ENCODE results near the gene SSBP4.

Gene SSBP4

DNA sequence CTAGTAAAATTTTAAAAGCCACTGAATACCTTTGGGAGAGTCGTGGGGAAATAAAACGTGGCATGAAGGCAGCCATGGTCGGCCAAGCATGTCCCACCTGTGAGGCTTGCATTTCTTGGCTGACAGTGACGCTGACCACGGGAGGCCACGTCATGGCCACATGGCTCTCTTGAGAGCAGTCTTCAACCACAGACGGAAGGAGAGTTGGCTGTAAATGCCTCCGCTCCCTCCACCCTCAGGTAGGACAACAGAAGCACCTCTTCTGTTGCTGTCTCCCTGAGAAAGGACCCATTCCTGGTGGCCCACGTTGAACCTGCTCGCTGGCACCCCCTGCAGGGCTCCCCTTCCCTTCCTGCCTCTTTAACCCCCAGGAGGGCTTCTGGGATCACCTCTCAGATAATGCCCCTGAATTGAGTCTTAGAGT lies 11.1 kb upstream of the SSBP4 start:
- H3K36me3 ChIP-seq (ENCODE audit: insufficient read depth, low read length) = no peaks in the 10 kb centered on the region
- no peaks in the 10 kb centered on the region for H3K9me3 ChIP-seq (ENCODE audit: insufficient read depth, low read length, severe bottlenecking)
- no peak overlapping the region for H3K4me3 ChIP-seq (ENCODE audit: low read depth in 1 of 2, low read length in 2 of 2)
- no peak overlapping the region for H3K4me2 ChIP-seq (ENCODE audit: insufficient read depth, low read length)
- no peak for TF ChIP-seq EZH2 (IDR thresholded peaks at IDR 0.05; ENCODE audit: borderline replicate concordance, low read depth, low read length, severe bottlenecking)
- TF ChIP-seq, protein P1, sequence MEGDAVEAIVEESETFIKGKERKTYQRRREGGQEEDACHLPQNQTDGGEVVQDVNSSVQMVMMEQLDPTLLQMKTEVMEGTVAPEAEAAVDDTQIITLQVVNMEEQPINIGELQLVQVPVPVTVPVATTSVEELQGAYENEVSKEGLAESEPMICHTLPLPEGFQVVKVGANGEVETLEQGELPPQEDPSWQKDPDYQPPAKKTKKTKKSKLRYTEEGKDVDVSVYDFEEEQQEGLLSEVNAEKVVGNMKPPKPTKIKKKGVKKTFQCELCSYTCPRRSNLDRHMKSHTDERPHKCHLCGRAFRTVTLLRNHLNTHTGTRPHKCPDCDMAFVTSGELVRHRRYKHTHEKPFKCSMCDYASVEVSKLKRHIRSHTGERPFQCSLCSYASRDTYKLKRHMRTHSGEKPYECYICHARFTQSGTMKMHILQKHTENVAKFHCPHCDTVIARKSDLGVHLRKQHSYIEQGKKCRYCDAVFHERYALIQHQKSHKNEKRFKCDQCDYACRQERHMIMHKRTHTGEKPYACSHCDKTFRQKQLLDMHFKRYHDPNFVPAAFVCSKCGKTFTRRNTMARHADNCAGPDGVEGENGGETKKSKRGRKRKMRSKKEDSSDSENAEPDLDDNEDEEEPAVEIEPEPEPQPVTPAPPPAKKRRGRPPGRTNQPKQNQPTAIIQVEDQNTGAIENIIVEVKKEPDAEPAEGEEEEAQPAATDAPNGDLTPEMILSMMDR (IDR thresholded peaks at IDR 0.05; ENCODE audit: borderline replicate concordance, extremely low read depth, low read length, poor library complexity, severe bottlenecking) = peak; percentile 64
- no peaks in the 10 kb centered on the region for H3K4me1 ChIP-seq (ENCODE audit: insufficient read depth, low read length)
- no peaks in the 10 kb centered on the region for H3K79me2 ChIP-seq (ENCODE audit: insufficient read depth, low read length)
- no peaks in the 10 kb centered on the region for H3K27me3 ChIP-seq (ENCODE audit: insufficient read depth, low read length, poor library complexity)
- no peak overlapping the region for H3K27ac ChIP-seq (ENCODE audit: low read length)
- no peak overlapping the region for H2AFZ ChIP-seq (ENCODE audit: low read depth, low read length)
- H4K20me1 ChIP-seq (ENCODE audit: insufficient read depth, low read length) = no peaks in the 10 kb centered on the region
- DNase-seq = peak; percentile 50
- ATAC-seq (ENCODE audit: insufficient read depth, low read depth) = 0 out of 3 replicates have a peak, but pooled peaks have one; percentile 43
- H3K9ac ChIP-seq (ENCODE audit: low read depth, low read length) = no peak overlapping the region

DNA sequence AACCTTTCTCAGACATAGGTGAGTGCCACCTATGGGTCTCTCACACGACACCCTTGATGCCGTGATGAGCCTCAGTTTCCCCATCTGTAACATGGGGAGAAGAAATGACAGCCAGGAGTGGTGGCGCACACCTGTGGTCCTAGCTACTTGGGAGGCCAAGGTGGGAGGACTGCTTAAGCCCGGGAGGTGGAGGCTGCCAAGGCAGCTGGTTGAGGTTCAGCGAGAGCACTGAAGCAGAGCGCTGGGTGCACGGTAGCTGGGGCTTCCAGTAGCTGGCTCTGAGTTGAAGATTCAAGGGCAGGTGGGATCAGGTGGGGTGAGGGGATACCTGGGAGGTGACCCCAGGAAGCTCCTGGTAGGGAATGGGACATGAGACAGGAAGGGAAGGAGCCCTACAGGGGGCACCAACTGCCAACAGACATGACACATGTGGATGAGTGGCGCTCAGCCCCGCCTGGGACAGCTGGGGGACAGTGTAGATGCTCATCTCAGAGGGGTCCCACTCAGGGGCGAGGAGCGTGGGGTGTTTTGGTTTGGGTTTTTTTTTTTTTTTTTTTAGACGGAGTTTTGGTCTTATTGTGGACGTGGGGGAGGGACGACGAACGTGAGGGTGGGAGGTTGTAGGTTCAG lies 6.5 kb upstream of the SSBP4 start:
- no peak overlapping the region for H3K4me3 ChIP-seq (ENCODE audit: low read depth in 1 of 2, low read length in 2 of 2)
- no peaks in the 10 kb centered on the region for H3K79me2 ChIP-seq (ENCODE audit: insufficient read depth, low read length)
- H3K27ac ChIP-seq (ENCODE audit: low read length) = no peak overlapping the region
- no peaks in the 10 kb centered on the region for H3K9me3 ChIP-seq (ENCODE audit: insufficient read depth, low read length, severe bottlenecking)
- no peak for ATAC-seq (ENCODE audit: insufficient read depth, low read depth)
- no peaks in the 10 kb centered on the region for H3K36me3 ChIP-seq (ENCODE audit: insufficient read depth, low read length)
- peaks cover 39% of the 10 kb centered on the region for H3K4me1 ChIP-seq (ENCODE audit: insufficient read depth, low read length)
- TF ChIP-seq EZH2 (IDR thresholded peaks at IDR 0.05; ENCODE audit: borderline replicate concordance, low read depth, low read length, severe bottlenecking) = no peak
- TF ChIP-seq, protein P1 (IDR thresholded peaks at IDR 0.05; ENCODE audit: borderline replicate concordance, extremely low read depth, low read length, poor library complexity, severe bottlenecking) = no peak
- DNase-seq = no peak
- H4K20me1 ChIP-seq (ENCODE audit: insufficient read depth, low read length) = no peaks in the 10 kb centered on the region; the same call in 1 of the 2 replicates
- H3K4me2 ChIP-seq (ENCODE audit: insufficient read depth, low read length) = no peak overlapping the region
- H2AFZ ChIP-seq (ENCODE audit: low read depth, low read length) = no peak overlapping the region
- H3K27me3 ChIP-seq (ENCODE audit: insufficient read depth, low read length, poor library complexity) = peaks cover 23% of the 10 kb centered on the region
- no peak overlapping the region for H3K9ac ChIP-seq (ENCODE audit: low read depth, low read length)

DNA sequence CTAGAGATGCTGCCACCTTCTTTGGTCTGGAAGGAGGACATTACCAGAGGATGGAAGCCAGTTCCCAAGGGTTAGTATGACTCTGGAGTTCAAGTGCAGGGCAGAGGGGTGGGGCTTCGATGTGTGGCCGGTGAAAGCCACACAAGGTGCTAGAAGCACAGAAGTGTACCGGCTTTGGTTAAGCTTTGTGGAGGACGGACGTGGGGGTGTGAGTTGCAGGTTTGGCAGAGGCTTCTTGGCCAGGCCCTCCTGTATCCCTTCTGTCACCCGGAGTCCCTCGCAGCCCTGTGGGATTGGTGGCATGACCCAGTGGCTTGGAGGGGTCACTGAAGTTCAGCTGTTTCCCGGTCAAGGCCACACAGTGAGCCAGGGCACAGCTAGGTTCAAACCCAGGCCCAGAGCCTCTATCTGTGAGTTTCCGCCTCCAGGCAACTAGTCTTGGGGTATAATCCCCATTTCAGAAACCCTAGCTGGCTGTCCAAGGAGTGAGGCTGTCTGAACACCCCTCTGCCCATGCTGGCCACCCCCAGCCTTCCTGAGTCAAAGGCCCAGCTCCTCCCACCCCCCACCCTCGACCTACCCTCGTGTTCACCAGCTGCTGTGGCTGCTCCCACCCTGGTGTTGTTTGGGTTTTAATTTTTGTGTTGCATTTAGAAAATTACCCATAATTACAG lies 4.6 kb upstream of the SSBP4 start:
- H3K9ac ChIP-seq (ENCODE audit: low read depth, low read length) = peak overlapping the region; percentile 37
- peak overlapping the region in 1 of 2 experiments; percentile 44; a peak in 2 of 4 replicates for H3K4me3 ChIP-seq (ENCODE audit: low read depth in 1 of 2, low read length in 2 of 2)
- ATAC-seq (ENCODE audit: insufficient read depth, low read depth) (no peak), DNase-seq (no peak)
- peak overlapping the region; percentile 24 for H3K27ac ChIP-seq (ENCODE audit: low read length)
- H2AFZ ChIP-seq (ENCODE audit: low read depth, low read length) = no peak overlapping the region
- peaks cover 6% of the 10 kb centered on the region for H3K79me2 ChIP-seq (ENCODE audit: insufficient read depth, low read length)
- peaks cover 8% of the 10 kb centered on the region; the same call in 1 of the 2 replicates for H4K20me1 ChIP-seq (ENCODE audit: insufficient read depth, low read length)
- peak overlapping the region; percentile 88 for H3K4me2 ChIP-seq (ENCODE audit: insufficient read depth, low read length)
- H3K36me3 ChIP-seq (ENCODE audit: insufficient read depth, low read length) = no peaks in the 10 kb centered on the region
- no peaks in the 10 kb centered on the region for H3K9me3 ChIP-seq (ENCODE audit: insufficient read depth, low read length, severe bottlenecking)
- H3K4me1 ChIP-seq (ENCODE audit: insufficient read depth, low read length) = peaks cover 53% of the 10 kb centered on the region
- H3K27me3 ChIP-seq (ENCODE audit: insufficient read depth, low read length, poor library complexity) = peaks cover 27% of the 10 kb centered on the region
- TF ChIP-seq, protein P1 (IDR thresholded peaks at IDR 0.05; ENCODE audit: borderline replicate concordance, extremely low read depth, low read length, poor library complexity, severe bottlenecking) = no peak
- TF ChIP-seq EZH2 (IDR thresholded peaks at IDR 0.05; ENCODE audit: borderline replicate concordance, low read depth, low read length, severe bottlenecking) = no peak
